Stimulated activated CD8-positive, alpha-beta memory T cell treated with anti-CD3 and anti-CD28 coated beads, Interleukin-12 subunit alpha, Interleukin-12 subunit beta, amount 100 ng/mL, for 4 hours (primary cell): ENCODE results near the gene NCAN.
"Not testable (repeated sequence)": the region's sequence is repeated elsewhere in the genome, so short reads cannot be mapped to it uniquely, and the experiment has no call there.

Source experiments
- DNase-seq: peaks from one replicate; pipeline ENCODE4 v3.0.0-alpha.2; 2020; ENCODE audit warnings: low read depth

Gene NCAN

DNA sequence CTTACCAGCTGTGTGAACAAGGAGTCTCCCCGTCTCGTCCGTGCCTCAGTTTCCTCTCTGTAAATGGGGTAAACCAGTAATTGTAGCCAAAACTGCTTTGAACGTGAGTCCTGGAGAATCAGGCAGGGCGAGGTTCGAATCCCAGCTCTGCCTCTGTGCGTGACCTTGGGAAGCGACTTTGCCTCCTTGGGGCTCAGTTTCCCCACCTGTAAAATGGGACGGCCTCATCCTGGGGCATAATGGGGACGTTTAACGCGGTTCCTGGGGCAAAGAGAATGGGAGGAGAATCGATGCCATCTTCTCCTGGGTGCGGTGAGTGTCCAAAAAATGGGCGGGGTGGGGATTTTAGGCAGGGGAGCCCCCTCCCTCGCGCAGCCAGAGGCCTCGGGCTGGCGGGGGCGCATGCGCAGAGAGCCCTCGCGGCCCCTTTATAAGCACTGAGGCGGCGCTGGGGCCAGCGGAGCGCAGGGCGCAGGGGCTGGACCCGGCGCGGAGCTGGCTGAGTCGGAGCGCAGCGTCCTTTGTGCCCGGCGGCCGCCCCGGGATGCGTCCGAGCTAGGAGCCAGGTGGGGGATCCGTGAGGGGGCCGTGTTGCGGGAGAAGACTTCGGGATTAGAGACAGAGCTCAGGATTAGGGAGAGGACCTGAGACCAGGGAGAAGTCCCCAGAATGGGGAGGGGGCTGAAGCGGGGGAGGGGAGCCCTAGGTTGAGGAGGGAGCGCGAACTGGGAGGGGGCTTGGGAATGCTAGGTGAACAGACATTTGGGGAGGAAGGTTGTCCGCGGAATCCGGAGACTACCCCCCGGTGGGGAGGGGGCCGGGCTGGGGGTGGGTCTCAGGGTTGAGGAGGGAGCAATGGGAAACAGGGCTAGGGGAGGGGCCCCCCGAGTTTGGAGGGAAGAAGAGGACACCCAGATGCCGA is at the start of gene NCAN:
Gene NCAN, plus strand, starts transcription at position 460 of the 922 bp plus-strand sequence. CDS start 4,996 bp downstream, outside the sequence.
- no peak for DNase-seq

DNA sequence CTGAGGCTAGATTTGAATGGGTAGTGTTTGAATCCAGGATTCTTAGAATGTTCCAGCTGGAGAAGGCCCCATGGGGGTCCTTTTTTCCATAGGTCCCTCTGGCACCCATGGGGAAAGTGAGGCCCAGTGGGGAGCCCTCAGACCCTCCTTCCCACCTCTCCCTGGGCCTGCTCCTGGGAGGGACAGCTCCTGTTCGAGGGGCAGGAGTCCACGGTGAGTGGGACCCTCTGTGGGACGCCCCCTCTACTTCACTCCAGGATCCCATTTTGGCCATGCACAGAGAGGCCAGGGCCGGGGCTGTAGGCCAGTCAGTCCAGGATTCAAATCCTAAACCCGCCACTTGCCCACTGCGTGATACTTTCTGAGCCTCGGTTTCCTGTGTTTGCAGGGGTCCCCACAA is 49.3 kb upstream of the NCAN start:
- DNase-seq, result no peak

DNA sequence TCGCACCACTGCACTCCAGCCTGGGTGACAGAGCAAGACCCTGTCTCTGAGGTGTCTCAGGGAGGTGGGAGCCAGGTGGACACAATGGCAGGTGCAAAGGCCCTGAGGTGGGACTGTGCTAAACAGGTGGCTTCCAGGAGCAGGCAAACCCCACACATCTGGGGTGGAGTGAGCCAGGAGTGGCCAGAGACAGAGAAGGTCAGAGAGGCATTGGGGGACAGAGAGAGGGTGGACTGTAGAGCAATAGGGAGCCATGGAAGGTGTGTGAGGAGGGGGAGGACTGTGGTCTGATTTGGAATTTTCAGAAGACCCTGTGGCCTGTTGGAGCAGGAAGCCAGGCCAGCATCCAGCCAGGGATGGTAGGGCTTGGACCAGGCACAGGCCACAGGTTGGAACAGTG is 46.4 kb upstream of the NCAN start:
- DNase-seq, result no peak

DNA sequence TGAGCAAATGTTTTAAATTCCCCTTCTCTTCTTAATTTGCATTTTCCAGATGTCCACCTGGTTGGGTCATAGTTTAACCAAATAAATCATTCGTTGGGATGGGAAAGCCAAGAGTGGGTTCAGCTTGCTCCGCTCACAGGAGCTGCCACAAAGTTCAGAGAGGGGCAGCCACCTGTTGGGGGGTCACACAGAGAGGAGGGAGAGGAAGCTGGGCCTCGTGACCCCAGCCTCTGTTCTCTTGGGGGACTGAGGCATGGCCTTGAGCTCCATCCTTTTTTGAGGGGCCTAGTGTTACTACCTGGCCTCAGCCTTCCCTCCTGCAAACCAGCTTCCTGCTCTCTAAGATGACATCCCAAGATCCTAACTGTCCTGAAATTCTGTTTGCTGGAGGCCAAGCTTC is 44.1 kb upstream of the NCAN start:
- no peak for DNase-seq

DNA sequence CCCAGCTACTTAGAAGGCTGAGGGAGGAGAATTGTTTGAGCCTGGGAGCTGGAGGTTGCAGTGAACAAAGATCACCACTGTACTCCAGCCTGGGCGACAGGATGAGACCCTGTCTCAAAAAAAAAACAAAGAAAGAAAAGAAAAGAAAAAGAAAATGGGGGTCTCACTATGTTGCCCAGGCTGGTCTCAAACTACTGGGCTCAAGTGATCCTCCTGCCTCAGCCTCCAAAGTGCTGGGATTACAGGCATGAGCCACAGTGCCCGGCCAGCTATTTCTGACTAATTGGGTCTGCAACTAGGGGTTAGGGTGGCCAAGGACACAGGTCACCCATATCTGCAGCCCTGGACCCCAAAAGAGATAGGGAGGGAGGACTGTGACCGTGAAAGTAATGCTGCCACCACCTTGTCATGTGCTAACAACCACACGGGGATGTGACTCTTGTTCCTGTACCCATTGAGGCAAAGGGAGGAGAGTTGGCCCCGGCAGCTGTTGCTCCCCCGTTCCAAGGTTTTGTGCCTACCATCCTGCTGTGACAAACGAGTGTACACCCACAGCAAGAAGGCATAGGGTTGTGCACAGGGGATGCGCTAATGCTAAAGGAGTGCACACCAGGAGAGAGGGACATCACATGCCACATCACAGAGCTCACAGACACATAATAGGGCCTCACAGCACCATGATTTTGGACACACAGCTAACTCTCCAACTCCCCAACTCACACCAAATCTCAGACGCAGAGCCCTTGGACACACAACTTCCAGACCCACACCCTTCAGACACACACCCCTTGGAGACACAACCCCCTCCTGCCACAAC is 42.3 kb upstream of the NCAN start:
- DNase-seq, result no peak

DNA sequence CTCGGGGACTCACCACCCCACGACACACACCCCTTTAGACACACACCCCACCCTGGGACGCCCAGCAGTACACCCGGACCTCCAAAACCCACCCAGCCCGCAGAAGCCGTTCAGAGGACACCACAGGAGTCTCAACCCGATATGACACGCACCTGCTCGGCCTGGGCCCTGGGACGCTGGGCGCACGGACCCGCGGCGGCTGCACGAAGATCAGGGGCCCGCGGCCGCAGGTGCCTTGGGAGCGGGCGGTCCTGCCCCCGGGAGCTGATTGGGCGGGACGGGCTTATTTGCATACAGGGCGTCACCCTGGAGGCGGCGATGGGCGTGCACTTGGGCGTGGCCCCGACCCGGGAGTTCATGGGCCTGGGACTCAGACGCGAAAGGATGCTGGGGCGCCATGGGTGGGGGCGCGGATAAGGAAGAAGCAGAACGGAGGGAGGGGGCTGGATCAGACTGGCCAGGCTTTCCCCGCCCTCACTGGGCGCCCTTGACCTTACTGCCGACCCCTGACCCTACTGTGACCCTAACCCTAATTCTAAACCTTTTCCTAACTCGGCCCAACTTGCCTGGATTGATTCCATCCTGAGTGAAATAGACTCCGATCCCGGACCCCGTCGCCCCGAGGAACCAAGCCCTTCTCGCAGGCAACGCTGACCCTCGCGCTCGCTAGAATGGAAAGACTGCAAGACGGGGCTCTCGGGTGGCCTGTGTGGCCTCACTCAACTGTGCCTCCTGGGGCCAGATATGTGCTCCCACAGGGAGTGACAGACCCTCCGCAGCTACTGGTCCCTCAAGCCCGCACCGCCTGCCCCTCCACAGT is 41.5 kb upstream of the NCAN start, which contains the start of gene MEF2B:
Gene MEF2B, minus strand, starts transcription at position 211 of the 820 bp plus-strand sequence. CDS start 19,528 bp downstream, outside the sequence.
- DNase-seq, result peak; percentile 43

DNA sequence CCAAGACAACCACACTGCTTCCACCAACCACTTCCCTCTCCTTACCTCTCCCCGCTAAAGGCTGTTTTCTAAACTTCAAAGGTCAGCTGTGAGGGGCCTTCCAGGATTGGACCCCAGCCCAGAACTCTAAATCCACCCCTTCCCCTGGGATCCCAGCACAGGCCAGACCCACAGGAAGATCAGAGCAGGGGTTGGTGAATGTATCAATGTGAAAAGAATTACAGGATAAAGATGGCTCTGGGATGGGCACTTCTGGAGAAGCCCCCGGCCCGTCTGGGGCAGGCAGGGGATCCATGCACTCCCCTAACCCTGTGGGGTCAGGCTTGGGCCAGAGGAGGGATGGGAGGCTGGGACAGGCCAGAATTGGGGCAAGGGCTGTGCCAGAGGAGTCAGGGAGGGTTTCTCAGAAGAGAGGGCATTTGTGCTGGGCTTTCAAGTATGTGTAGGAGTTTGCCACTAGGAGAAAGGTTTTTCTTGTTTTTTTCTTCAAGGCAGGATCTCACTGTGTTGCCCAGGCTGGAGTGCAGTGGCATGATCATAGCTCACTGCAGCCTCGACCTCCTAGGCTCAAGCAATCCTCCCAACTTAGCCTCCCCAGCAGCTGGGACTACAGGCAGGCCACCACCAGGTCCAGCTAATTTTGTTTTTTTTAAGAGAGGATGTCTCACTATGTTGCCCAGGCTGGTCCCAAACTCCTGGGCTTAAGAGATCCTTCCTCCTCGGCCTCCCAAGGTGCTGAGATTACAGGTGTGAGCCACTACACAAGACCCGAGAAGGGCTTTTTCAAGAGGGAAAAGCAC is 40.7 kb upstream of the NCAN start:
- DNase-seq, result no peak

DNA sequence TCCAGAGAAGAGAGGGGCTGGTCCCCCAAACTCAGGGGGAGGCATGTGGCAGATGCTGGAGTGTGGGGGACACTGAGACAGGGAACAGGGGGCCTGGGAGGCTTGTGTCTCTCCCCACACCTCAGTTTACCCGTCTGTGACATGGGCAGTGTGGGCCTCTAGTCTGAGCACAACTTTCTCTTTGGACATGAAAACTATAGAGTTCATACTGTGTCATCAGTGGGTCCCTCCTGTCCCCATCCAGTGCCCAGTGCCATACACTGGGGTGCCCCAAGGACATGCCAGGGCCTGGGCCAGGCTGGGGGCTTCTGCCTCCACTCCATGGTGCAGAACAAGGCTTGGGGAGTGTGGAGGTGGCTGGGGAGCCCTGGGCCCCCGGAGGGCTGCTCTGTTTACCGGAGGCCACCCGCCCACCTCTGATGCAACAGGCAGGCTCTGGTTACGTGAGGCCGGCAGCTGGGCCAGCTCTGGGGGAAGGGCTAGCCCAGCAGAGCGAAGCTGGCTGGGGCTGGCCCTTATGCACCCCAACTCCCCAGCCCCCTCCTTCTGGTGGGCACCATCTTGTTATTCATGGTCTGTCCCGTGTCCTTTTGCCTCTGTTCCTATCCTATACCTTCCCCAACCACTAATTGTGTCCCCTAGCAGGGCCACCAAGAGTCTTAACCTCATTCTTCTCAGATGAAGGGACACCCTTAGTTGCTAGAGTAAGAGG is 39.8 kb upstream of the NCAN start:
- no peak for DNase-seq

DNA sequence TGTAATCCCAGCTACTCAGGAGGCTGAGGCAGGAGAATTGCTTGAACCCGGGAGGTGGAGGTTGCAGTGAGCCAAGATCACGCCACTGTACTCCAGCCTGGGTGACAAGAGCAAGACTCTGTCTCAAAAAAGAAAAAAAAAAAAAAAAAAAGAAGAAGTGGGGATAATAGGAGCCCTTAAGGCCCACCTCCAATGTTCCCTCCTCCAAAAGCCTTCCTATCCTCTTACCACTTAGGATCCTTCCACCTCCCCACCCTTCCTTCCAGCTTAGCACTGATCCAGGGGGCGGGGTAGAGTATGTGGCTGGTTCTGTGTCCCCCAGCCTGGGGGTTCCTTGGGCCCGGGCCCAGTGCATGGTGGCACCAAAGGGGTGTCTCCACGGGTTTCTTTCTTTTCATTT is 38.5 kb upstream of the NCAN start:
- DNase-seq, result not testable (repeated sequence)

DNA sequence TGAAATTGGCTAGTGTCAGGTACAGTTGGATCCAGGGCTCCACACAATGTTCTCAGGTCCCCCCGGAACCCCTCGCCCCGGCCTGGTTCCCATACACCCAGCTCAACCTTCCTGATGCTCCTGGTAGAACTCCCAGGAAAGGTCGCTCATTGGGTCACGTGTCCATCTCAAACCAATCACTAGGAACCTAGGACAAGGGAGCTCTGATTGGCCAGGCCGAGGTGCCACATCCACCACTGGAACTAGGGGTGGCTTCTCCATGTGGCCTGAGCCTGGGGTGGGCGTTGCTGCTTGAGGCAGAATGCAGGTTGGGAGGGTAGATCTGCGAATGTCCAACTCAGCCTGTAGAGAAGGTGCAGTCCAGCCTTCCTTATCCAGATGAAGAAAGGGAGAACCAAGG is 34.8 kb upstream of the NCAN start:
- DNase-seq, result no peak

DNA sequence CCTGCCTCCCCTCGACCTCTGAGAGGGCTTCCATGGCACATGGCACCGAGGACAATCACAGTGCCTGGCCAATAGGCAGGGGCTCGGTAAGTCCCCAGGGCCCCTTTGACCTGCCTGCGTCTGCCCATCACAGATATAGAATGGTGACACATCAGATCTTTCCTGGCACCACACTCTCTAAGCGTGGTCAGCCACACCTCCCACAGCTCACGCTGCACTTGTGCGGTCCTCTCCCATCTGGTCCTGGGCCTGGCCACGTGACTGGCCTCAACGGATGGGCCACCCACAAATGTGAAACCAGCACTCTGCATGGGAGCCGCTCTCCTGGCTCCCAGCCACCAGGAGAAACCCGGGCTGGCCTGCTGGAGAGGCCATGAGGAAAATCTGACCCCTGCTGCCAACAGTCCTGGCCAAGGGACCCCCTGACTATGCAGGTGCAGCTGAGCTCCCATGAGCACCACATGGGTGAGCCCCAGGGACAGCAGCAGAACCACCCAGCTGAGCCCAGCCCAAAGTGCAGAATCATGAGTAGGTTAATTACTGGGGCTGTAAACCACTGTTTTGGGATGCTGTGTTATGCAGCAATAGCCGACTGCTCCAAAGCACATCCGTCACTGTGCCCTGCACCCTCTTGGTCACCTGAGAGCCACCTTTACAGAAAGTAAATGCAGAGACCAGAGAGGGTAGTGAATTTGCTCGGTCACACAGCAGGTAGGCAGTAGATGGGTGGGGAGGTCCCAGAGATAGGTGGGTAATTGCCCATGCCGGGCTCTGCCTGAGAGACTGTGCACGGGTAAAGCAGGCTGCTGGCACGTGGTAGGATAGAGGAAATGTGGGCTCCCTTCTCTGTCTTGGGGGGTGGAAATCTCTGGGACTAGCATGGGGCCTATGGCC is 32.0 kb upstream of the NCAN start:
- no peak for DNase-seq

DNA sequence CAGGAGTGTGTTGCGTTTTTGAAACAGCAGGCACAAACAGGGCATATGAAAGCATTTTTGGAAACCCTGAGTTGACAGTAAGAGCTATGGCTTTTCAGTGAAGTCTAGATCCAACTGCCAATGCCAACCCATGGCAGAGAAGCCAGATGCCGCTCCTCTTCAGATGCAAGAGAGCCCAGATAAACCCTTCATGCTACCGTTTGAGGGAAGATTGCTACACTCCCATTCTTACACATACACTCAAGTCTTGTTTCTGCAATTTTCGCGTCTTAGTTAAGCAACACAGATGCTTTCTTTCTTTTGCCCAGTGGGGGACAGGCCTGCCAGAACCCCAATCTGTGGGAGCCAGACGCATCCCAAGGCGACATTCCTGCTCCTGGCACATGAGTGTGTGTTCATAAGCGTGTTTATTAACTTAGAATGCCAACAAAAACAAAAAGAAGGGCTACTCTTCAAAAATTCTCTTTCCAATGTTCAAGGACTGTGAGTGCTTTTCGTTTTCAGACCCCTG is 30.2 kb upstream of the NCAN start:
- DNase-seq, result no peak

DNA sequence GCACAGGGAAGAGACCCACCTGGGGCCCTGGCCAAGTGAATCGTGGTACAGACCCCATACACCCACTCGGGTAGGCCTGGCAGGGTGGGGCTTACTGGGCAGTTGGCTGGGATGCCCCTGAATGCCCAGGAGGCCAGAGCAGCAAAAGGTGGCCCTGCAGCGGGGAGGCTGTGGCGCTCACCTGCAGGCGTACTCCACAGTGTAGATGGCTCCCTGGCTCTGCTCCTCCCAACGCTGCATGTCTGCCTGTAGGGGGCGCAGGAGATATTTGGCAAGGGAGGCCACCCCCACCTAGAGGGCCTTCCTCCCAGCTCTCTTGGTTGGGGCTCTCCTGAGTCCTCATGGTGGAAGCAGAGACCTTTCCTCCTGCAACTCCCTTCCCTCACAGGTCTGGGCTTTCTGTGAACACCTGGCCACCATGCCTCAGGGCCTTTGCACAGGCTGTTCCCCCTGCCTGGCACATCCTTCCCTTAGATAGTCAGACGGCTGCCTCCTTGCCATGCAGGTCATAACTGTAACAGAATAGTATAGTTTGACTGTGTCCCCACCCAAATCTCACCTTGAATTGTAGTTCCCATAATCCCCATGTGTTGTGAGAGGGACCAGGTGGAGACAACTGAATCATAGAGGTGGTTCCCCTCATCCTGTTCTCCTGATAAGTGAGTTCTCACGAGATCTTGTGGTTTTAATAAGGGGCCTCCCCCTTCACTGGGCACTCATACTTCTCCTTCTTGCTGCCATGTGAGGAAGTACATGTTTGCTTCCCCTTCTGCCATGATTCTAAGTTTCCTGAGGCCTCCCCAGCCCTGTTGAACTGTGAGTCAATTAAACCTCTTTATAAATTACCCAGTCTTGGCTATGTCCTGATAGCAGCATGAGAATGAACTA is 25.7 kb upstream of the NCAN start:
- peak; percentile 33 for DNase-seq

DNA sequence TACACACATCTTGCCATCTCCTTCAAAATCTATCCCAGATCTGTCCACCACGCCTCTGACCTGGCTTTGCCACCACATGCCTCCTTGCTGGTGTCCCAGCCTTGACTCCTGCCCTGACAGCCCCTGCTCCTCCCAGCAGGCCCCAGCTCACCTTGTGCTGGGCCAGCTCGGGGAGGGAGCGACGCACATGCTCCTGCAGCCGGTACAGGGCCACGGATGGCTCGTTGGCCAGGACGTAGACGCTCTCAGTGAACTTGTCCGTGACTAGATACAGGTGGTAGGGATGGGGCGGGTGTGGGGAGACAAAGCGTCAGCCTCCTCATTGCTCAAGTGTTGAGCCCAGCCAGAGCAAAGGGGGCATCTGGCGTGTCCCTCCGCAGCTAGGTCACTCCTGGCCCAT is 25.0 kb upstream of the NCAN start:
- DNase-seq, result no peak

DNA sequence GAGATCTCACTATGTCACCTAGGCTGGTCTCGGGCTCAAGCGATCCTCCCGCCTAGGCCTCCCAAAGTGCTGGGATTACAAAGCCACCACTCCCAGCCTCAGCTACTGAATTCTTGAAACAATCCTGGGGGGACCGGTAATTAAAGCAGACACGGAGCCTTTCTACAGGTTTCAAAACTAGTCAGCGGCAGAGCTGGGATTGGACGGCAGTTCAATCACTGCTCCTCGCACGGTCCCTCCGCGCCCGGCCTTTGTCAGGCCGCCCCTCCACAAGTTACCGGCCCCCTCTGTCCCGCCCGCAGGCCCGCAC is 20.0 kb upstream of the NCAN start:
- no peak for DNase-seq

DNA sequence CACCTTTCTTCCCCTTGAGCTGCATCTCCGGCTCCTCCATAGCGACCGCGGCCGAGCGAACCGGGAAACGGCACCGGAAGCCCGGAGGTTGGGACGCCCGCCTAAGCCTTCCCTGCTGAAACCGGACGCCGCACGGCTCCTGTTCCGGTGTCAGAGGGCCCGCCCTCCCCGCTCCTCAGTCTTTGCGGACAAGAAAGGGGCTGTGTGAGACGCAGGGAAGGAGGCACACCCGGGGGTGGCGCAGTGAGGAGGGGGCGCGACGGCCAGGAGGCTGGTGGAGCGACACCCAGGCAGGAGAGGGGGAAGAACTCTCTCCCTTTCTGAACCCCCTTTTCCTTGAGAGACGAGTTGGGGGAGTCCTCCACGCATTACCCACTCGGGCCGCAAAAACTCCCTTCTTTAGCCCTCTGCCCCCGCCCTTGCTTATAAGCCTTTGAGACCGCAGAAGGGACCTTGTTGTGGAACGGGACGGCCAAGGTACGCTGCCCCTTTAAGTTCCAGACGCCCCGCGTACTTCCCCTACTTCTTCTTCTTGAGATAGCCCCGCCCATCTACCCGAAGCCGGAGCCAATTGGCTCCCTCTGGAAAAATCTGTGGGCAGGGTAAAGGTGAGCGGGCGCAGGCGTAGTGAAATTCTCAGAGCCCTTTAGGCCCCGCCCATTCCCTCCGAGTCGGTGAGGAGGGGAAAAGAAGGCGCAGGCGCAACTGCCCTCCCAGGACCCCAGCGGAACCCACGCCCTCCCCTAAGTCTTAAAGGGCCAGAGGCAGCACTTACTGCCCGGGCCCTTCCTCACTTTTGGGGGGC is 19.5 kb upstream of the NCAN start, which contains the start of the genes BORCS8 and RFXANK:
Gene BORCS8, minus strand, starts transcription at position 75 of the 805 bp plus-strand sequence. Its CDS starts 35 bp downstream, at position 40.
Gene RFXANK, plus strand, starts transcription at position 181 of the 805 bp plus-strand sequence. CDS start 1,689 bp downstream, outside the sequence.
- peak; percentile 96 for DNase-seq

DNA sequence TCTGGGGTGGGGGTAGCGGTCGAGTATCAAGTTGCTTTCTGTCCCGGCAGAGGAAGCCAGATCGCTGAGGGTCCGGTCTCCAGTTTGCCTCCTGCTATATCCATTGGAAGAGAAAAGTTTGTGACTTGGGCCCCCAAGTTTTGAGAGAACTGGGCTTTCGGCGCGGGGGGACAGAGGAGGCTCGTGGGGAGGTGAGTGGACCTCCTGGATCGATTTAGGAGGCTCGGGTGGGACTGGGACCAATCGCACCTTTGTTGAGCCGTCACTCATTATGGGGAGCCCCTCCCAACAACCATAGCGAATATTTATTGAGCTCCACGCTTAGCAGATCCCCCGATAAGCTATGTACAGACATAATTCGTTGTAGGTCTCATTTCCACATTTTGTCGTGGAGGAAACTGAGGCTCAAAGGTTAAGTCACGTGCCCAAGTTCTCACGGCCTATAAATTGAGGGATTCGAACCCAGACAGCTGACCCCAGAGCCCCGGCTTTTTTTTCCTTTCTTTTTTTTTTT is 18.8 kb upstream of the NCAN start:
- no peak for DNase-seq
